ENCODE results near the gene KPRP.

KPRP gene

GRCh38 chr1:152757747-152758146 lies at the start of gene KPRP:
Gene KPRP, plus strand, starts transcription at chr1:152758025. Its CDS starts 1,564 bp downstream, at chr1:152759589.
- Mint-ChIP-seq H3K27ac (no peak within 1 kb of the TSS), H3K36me3 (no peaks in the 10 kb centered on the region), H3K4me1 (no peaks in the 10 kb centered on the region), H3K9me3 (no peaks in the 10 kb centered on the region), H3K4me3 (no peak within 1 kb of the TSS), H3K27me3 (peaks cover 14% of the 10 kb centered on the region)
- ATAC-seq (ENCODE audit: low read depth) (no peak), DNase-seq (ENCODE audit: low spot score in 2 of 2) (no peak)

DNA sequence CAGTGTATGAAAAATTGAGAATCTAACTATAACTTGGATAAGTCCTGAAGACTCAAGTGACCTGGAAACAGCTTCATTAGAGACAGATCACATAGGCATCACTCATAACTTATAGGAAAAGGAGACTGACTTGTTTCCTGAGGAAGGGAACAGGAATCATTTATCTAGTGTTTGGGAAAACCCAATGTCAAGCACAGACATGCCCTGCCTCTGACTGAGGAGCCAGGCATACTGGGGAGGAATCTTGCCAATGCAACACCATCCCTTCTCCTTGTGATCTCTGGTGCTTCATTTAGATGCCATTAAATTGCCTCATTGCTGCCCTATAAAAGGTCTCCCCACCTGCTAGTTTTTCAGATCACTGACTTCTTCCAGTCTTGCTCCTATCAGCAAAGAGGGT lies 39.6 kb upstream of the KPRP start:
- Mint-ChIP-seq H3K36me3 (no peaks in the 10 kb centered on the region), H3K27me3 (peaks cover 3% of the 10 kb centered on the region), H3K4me3 (no peak overlapping the region), H3K27ac (no peak overlapping the region), H3K9me3 (peaks cover 2% of the 10 kb centered on the region), H3K4me1 (no peaks in the 10 kb centered on the region)
- ATAC-seq (ENCODE audit: low read depth): no peak
- DNase-seq (ENCODE audit: low spot score in 2 of 2): no peak

- H3K27me3 Mint-ChIP-seq: peaks cover 2% of the 10 kb centered on the region
- DNase-seq (ENCODE audit: low spot score in 2 of 2) (no peak), ATAC-seq (ENCODE audit: low read depth) (no peak)
- no peaks in the 10 kb centered on the region for H3K36me3 Mint-ChIP-seq
- no peaks in the 10 kb centered on the region for H3K9me3 Mint-ChIP-seq
- no peaks in the 10 kb centered on the region for H3K4me1 Mint-ChIP-seq
- H3K27ac Mint-ChIP-seq: no peak overlapping the region
- H3K4me3 Mint-ChIP-seq: no peak overlapping the region
Observed at GRCh38 chr1:152725261-152725660, 32.6 kb upstream of the KPRP start.

DNA sequence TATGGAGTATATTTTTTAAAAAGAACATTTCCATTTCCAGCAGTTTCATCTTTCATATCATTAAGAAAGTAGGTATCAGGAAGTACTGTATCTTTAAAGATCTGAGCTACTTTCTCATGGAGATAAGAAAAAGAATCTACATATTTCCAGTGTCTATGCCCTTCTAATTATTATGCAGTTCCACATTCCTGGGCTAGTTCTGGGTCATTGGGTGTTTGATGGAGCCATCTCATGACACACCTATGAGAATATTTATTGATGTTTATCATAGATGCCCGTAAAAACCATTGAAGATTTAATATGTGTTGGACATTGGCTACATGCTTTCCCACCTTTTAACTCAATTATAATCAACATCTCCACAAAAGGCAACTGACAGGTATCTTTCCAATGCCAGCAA lies 28.8 kb upstream of the KPRP start:
- H3K4me3 Mint-ChIP-seq: no peak overlapping the region
- H3K36me3 Mint-ChIP-seq: no peaks in the 10 kb centered on the region
- peaks cover 2% of the 10 kb centered on the region for H3K27me3 Mint-ChIP-seq
- H3K9me3 Mint-ChIP-seq: no peaks in the 10 kb centered on the region
- no peak for DNase-seq (ENCODE audit: low spot score in 2 of 2)
- no peak overlapping the region for H3K27ac Mint-ChIP-seq
- H3K4me1 Mint-ChIP-seq: no peaks in the 10 kb centered on the region
- ATAC-seq (ENCODE audit: low read depth): no peak

DNA sequence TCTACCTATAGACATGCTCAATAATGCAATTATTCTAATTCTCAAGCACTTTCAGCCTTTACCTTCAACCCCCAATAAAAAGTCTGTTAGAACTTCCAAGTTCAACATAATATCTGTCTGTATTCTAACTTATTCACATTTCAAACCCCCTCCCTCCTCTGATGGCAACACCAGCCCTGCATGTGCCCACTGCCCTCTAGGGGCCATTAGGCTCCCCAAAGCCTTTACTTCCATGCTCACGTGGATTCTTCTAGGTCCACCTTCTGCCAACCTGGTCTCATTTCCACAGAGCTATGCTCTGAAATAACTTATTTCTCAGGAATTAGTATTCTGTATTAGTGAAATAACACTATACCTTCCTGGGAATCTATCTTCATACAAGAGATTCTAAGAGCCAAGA lies 22.2 kb upstream of the KPRP start:
- no peak overlapping the region for H3K4me3 Mint-ChIP-seq
- no peak for DNase-seq (ENCODE audit: low spot score in 2 of 2)
- no peak overlapping the region for H3K27ac Mint-ChIP-seq
- no peaks in the 10 kb centered on the region for H3K36me3 Mint-ChIP-seq
- H3K9me3 Mint-ChIP-seq: no peaks in the 10 kb centered on the region
- H3K4me1 Mint-ChIP-seq: no peaks in the 10 kb centered on the region
- peaks cover 10% of the 10 kb centered on the region for H3K27me3 Mint-ChIP-seq
- no peak for ATAC-seq (ENCODE audit: low read depth)

GRCh38 chr1:152737997-152738396 lies 19.8 kb upstream of the KPRP start:
- no peak for DNase-seq (ENCODE audit: low spot score in 2 of 2)
- Mint-ChIP-seq H3K36me3 (no peaks in the 10 kb centered on the region), H3K9me3 (no peaks in the 10 kb centered on the region), H3K4me3 (no peak overlapping the region), H3K4me1 (no peaks in the 10 kb centered on the region), H3K27me3 (peaks cover 12% of the 10 kb centered on the region), H3K27ac (no peak overlapping the region)
- no peak for ATAC-seq (ENCODE audit: low read depth)

GRCh38 chr1:152739841-152740240 lies 18.0 kb upstream of the KPRP start:
- Mint-ChIP-seq H3K4me1 (no peaks in the 10 kb centered on the region), H3K9me3 (no peaks in the 10 kb centered on the region), H3K27me3 (peaks cover 15% of the 10 kb centered on the region), H3K36me3 (no peaks in the 10 kb centered on the region), H3K27ac (no peak overlapping the region), H3K4me3 (no peak overlapping the region)
- DNase-seq (ENCODE audit: low spot score in 2 of 2): no peak
- ATAC-seq (ENCODE audit: low read depth): no peak

GRCh38 chr1:152741656-152742055 lies 16.2 kb upstream of the KPRP start:
- DNase-seq (ENCODE audit: low spot score in 2 of 2): no peak
- Mint-ChIP-seq H3K4me3 (no peak overlapping the region), H3K9me3 (no peaks in the 10 kb centered on the region), H3K27me3 (peaks cover 15% of the 10 kb centered on the region), H3K27ac (no peak overlapping the region), H3K4me1 (no peaks in the 10 kb centered on the region), H3K36me3 (no peaks in the 10 kb centered on the region)
- no peak for ATAC-seq (ENCODE audit: low read depth)

GRCh38 chr1:152743371-152744145 lies 14.3 kb upstream of the KPRP start:
- peaks cover 7% of the 10 kb centered on the region for H3K27me3 Mint-ChIP-seq
- DNase-seq (ENCODE audit: low spot score in 2 of 2) (no peak), ATAC-seq (ENCODE audit: low read depth) (no peak)
- H3K27ac Mint-ChIP-seq: no peak overlapping the region
- H3K9me3 Mint-ChIP-seq: no peaks in the 10 kb centered on the region
- H3K4me3 Mint-ChIP-seq: no peak overlapping the region
- no peaks in the 10 kb centered on the region for H3K36me3 Mint-ChIP-seq
- no peaks in the 10 kb centered on the region for H3K4me1 Mint-ChIP-seq

DNA sequence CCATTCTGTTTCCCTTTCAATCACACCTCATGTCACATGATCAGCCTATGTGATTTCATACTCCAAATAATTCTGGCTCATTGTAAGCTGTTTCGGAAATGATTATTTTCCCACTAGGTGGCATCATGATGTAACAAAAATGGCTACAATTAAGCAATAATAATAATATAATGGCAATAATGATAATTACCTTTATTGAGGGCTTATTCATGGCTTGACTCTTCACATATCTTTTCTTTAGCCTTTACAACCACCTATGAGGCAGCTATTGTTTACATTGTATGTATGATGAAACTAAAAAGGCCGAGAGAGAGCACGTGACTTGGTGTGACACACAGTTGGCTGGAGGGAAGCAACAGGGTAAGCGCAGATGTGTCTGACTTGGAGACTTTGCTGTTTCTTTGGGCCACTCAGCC lies 12.5 kb upstream of the KPRP start:
- no peak overlapping the region for H3K4me3 Mint-ChIP-seq
- no peak overlapping the region for H3K27ac Mint-ChIP-seq
- DNase-seq (ENCODE audit: low spot score in 2 of 2): no peak
- ATAC-seq (ENCODE audit: low read depth): no peak
- H3K36me3 Mint-ChIP-seq: no peaks in the 10 kb centered on the region
- no peaks in the 10 kb centered on the region for H3K4me1 Mint-ChIP-seq
- H3K9me3 Mint-ChIP-seq: no peaks in the 10 kb centered on the region
- peaks cover 9% of the 10 kb centered on the region for H3K27me3 Mint-ChIP-seq

GRCh38 chr1:152745765-152746444 lies 11.9 kb upstream of the KPRP start:
- DNase-seq (ENCODE audit: low spot score in 2 of 2) (no peak), ATAC-seq (ENCODE audit: low read depth) (no peak)
- Mint-ChIP-seq H3K4me3 (no peak overlapping the region), H3K36me3 (no peaks in the 10 kb centered on the region), H3K4me1 (no peaks in the 10 kb centered on the region), H3K27ac (no peak overlapping the region), H3K9me3 (no peaks in the 10 kb centered on the region), H3K27me3 (peaks cover 12% of the 10 kb centered on the region)

GRCh38 chr1:152747831-152748230 lies 10.0 kb upstream of the KPRP start:
- H3K27ac Mint-ChIP-seq: no peak overlapping the region
- H3K4me3 Mint-ChIP-seq: no peak overlapping the region
- peaks cover 14% of the 10 kb centered on the region for H3K27me3 Mint-ChIP-seq
- DNase-seq (ENCODE audit: low spot score in 2 of 2): no peak
- no peaks in the 10 kb centered on the region for H3K36me3 Mint-ChIP-seq
- no peaks in the 10 kb centered on the region for H3K9me3 Mint-ChIP-seq
- H3K4me1 Mint-ChIP-seq: no peaks in the 10 kb centered on the region
- ATAC-seq (ENCODE audit: low read depth): no peak

DNA sequence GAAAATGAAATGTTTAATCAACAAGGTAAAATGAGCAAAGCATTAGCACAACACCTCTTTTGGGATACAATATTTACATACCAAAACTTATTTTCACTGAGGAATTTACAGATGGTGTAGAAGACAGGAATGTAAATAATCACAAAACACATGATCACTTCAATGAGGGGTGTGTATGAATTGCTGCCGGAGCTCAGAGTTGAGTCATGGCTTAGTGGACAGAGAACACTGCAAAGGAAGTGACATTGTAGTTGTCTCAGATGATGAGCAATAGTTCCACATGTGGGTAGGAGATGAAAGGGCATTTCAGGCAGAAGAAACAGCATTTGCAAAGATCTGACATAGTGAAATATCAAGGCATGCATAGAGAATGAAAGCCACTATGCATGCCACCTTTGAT lies 5.6 kb upstream of the KPRP start:
- no peak for DNase-seq (ENCODE audit: low spot score in 2 of 2)
- H3K9me3 Mint-ChIP-seq: no peaks in the 10 kb centered on the region
- no peak overlapping the region for H3K27ac Mint-ChIP-seq
- H3K4me3 Mint-ChIP-seq: no peak overlapping the region
- ATAC-seq (ENCODE audit: low read depth): no peak
- peaks cover 14% of the 10 kb centered on the region for H3K27me3 Mint-ChIP-seq
- H3K4me1 Mint-ChIP-seq: no peaks in the 10 kb centered on the region
- H3K36me3 Mint-ChIP-seq: no peaks in the 10 kb centered on the region

GRCh38 chr1:152753586-152753985 lies 4.2 kb upstream of the KPRP start:
- Mint-ChIP-seq H3K4me3 (no peak overlapping the region), H3K27me3 (peaks cover 14% of the 10 kb centered on the region), H3K9me3 (no peaks in the 10 kb centered on the region), H3K27ac (no peak overlapping the region), H3K36me3 (no peaks in the 10 kb centered on the region), H3K4me1 (no peaks in the 10 kb centered on the region)
- ATAC-seq (ENCODE audit: low read depth) (no peak), DNase-seq (ENCODE audit: low spot score in 2 of 2) (no peak)

GRCh38 chr1:152756872-152757271 lies 953 bp upstream of the KPRP start:
- DNase-seq (ENCODE audit: low spot score in 2 of 2): no peak
- ATAC-seq (ENCODE audit: low read depth): no peak
- peaks cover 17% of the 10 kb centered on the region for H3K27me3 Mint-ChIP-seq
- H3K9me3 Mint-ChIP-seq: no peaks in the 10 kb centered on the region
- no peak overlapping the region for H3K4me3 Mint-ChIP-seq
- no peaks in the 10 kb centered on the region for H3K4me1 Mint-ChIP-seq
- H3K27ac Mint-ChIP-seq: no peak overlapping the region
- H3K36me3 Mint-ChIP-seq: no peaks in the 10 kb centered on the region
